OCI-LY3 (cell line): Measurements from ENCODE around the gene PIP4P1.
"Not testable (repeated sequence)": the region's sequence is repeated elsewhere in the genome, so short reads cannot be mapped to it uniquely, and the experiment has no call there.

ENCODE experiments used
- EZH2phosphoT487 ChIP-seq: fragments of 200-600 bp; shearing (Covaris generic); IDR thresholded peaks from 2 replicates; pipeline ENCODE4 v1.6.1; 2018; ENCODE audit warnings: antibody characterized with exemption, mixed run types, low read depth
- TF ChIP-seq, protein P1 (sequence below): fragments of 200-600, 300-600 bp; sonication (generic); IDR thresholded peaks from 2 replicates; pipeline ENCODE4 v1.5.1; 2014; ENCODE audit warnings: antibody characterized with exemption, low read length, low read depth

DNA sequence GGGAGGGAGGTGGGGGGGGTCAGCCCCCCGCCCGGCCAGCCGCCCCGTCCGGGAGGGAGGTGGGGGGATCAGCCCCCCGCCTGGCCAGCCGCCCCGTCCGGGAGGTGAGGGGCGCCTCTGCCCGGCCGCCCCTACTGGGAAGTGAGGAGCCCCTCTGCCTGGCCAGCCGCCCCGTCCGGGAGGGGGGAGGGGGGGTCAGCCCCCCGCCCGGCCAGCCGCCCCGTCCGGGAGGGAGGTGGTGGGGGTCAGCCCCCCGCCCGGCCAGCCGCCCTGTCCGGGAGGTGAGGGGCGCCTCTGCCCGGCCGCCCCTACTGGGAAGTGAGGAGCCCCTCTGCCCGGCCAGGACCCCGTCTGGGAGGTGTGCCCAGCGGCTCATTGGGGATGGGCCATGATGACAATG is 45.5 kb upstream of the PIP4P1 start:
- TF ChIP-seq, protein P1, sequence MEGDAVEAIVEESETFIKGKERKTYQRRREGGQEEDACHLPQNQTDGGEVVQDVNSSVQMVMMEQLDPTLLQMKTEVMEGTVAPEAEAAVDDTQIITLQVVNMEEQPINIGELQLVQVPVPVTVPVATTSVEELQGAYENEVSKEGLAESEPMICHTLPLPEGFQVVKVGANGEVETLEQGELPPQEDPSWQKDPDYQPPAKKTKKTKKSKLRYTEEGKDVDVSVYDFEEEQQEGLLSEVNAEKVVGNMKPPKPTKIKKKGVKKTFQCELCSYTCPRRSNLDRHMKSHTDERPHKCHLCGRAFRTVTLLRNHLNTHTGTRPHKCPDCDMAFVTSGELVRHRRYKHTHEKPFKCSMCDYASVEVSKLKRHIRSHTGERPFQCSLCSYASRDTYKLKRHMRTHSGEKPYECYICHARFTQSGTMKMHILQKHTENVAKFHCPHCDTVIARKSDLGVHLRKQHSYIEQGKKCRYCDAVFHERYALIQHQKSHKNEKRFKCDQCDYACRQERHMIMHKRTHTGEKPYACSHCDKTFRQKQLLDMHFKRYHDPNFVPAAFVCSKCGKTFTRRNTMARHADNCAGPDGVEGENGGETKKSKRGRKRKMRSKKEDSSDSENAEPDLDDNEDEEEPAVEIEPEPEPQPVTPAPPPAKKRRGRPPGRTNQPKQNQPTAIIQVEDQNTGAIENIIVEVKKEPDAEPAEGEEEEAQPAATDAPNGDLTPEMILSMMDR: not testable (repeated sequence)
- not testable (repeated sequence) for TF ChIP-seq EZH2phosphoT487
